Ovary (tissue), 3 donors: ENCODE results near the gene PAK2.

Experiments
- CTCF ChIP-seq, 3 donors: fragments of 450-650 bp in 2 of 3; fragments of 200-600 bp in 1 of 3; IDR thresholded peaks; one replicate each; pipeline versions ENCODE4 v1.5.1 to v1.8.0; 2016 to 2022; ENCODE audit warnings: antibody characterized with exemption in 3 of 3, mild to moderate bottlenecking in 1 of 3
- EP300 ChIP-seq: sonication (generic); formaldehyde crosslinking; IDR thresholded peaks from one replicate; pipeline ENCODE4 v1.6.1; 2017; ENCODE audit warnings: antibody characterized with exemption
- POLR2A ChIP-seq: fragments of 450-650 bp; IDR thresholded peaks from one replicate; pipeline ENCODE4 v1.6.1; 2017; ENCODE audit warnings: antibody characterized with exemption, mild to moderate bottlenecking, moderate library complexity
- donor health status: DM: no; HTN: no; CAD: no.

GRCh38 chr3:196712514-196713413, 26.9 kb upstream of the PAK2 start:
- TF ChIP-seq CTCF (IDR thresholded peaks at IDR 0.05) = no peak
- no peak for TF ChIP-seq POLR2A
- TF ChIP-seq EP300 = no peak
